Measurements from ENCODE around the gene PICALM. TPM values are rescaled to one million over a fixed set of nuclear protein-coding genes. Genes with fewer than 3 reads are reported as not detected.

Gene PICALM
- total and polyA plus RNA-seq, 2 of the 13 experiments (the other 11 are each of a cell fraction or from before 2014, with no cell fraction given), result 97.6 to 154 TPM

DNA sequence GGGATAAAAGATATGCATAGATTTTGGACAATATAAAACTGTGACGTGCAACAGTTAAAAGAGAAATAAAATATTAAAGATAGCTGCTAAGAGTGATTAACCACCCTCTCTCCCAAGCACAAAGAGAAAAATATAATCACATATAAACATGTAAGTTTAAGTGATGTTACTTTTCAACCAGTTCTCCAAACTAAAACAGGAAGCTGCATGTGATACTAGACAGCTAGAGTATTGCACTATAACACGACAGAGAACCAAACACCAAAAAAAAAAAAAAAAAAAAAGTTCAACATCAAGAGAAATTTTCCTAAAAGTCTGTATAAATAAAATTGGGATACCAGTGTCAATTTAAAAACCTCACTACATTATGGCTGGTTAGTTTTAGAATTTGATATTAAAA, 79.1 kb downstream of the PICALM start (continued):
- TF ChIP-seq, protein P1, sequence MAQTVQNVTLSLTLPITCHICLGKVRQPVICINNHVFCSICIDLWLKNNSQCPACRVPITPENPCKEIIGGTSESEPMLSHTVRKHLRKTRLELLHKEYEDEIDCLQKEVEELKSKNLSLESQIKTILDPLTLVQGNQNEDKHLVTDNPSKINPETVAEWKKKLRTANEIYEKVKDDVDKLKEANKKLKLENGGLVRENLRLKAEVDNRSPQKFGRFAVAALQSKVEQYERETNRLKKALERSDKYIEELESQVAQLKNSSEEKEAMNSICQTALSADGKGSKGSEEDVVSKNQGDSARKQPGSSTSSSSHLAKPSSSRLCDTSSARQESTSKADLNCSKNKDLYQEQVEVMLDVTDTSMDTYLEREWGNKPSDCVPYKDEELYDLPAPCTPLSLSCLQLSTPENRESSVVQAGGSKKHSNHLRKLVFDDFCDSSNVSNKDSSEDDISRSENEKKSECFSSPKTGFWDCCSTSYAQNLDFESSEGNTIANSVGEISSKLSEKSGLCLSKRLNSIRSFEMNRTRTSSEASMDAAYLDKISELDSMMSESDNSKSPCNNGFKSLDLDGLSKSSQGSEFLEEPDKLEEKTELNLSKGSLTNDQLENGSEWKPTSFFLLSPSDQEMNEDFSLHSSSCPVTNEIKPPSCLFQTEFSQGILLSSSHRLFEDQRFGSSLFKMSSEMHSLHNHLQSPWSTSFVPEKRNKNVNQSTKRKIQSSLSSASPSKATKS (CRISPR knock-in tag; IDR thresholded peaks at IDR 0.05), result no peak
- TF ChIP-seq PRPF4 (IDR thresholded peaks at IDR 0.05; ENCODE audit: low read depth, low read length, poor library complexity, severe bottlenecking), result no peak
- TF ChIP-seq MEF2D (CRISPR knock-in tag; IDR thresholded peaks at IDR 0.05), result no peak
- TF ChIP-seq AKAP8 (CRISPR knock-in tag; IDR thresholded peaks at IDR 0.05), result no peak
- no peak for TF ChIP-seq KLF9 (CRISPR knock-in tag; IDR thresholded peaks at IDR 0.05; ENCODE audit: low read depth)
- TF ChIP-seq, protein P2, sequence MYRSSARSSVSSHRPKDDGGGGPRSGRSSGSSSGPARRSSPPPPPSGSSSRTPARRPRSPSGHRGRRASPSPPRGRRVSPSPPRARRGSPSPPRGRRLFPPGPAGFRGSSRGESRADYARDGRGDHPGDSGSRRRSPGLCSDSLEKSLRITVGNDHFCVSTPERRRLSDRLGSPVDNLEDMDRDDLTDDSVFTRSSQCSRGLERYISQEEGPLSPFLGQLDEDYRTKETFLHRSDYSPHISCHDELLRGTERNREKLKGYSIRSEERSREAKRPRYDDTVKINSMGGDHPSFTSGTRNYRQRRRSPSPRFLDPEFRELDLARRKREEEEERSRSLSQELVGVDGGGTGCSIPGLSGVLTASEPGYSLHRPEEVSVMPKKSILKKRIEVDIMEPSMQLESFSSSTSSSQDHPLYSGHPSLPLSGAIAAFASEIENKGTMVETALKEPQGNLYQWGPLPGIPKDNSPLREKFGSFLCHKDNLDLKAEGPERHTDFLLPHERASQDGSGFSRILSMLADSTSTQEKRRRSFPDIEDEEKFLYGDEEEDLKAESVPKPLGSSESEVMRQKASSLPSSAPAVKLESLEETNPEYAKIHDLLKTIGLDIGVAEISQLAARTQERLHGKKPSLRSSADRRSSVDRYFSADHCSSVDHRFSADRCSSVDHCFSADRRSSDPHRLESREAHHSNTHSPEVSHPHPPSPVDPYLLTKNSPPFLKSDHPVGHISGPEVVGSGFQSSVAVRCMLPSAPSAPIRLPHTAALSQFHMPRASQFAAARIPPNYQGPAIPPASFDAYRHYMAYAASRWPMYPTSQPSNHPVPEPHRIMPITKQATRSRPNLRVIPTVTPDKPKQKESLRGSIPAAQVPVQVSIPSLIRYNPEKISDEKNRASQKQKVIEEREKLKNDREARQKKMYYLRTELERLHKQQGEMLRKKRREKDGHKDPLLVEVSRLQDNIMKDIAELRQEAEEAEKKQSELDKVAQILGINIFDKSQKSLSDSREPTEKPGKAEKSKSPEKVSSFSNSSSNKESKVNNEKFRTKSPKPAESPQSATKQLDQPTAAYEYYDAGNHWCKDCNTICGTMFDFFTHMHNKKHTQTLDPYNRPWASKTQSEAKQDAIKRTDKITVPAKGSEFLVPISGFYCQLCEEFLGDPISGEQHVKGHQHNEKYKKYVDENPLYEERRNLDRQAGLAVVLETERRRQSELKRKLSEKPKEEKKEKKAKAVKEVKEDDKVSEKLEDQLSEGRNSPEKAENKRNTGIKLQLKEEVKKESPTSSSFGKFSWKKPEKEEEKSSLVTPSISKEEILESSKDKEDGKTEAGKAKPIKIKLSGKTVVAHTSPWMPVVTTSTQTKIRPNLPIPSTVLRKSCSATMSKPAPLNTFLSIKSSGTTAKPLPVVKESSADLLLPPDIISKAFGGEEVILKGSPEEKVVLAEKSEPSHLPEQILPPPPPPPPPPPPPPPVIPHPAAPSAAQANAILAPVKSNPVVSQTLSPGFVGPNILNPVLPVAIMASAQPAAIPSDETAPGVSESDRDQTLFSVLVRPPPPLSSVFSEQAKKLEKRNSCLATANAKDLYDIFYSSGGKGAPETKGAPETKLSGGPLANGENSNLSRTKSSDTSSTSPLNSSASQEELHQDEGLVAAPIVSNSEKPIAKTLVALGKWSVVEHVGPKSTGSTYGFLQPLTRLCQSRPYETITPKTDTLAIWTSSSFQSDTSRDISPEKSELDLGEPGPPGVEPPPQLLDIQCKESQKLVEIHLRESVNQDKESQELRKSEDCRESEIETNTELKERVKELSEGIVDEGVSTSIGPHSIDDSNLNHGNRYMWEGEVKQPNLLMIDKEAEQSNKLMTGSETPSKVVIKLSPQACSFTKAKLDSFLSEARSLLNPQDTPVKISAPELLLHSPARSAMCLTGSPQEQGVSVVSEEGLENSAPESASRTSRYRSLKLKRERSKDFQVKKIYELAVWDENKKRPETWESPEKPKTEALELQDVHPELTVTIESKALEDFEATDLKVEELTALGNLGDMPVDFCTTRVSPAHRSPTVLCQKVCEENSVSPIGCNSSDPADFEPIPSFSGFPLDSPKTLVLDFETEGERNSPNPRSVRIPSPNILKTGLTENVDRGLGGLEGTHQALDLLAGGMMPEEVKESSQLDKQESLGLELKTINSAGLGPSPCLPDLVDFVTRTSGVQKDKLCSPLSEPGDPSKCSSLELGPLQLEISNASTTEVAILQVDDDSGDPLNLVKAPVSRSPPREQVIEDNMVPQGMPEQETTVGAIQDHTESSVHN (CRISPR knock-in tag; IDR thresholded peaks at IDR 0.05), result no peak
- TF ChIP-seq NFIB (CRISPR knock-in tag; IDR thresholded peaks at IDR 0.05; ENCODE audit: borderline replicate concordance), result no peak
- TF ChIP-seq SOX5 (CRISPR knock-in tag; IDR thresholded peaks at IDR 0.05; ENCODE audit: borderline replicate concordance), result no peak
- TF ChIP-seq ZNF180 (CRISPR knock-in tag; IDR thresholded peaks at IDR 0.05; ENCODE audit: borderline replicate concordance, low read depth), result no peak
